OCI-M2 (cell line): ENCODE data around the gene FBXL20.

Source experiments
- DNase-seq: peaks from one replicate; lab custom pipeline; 2025; ENCODE audit not compliant: unreplicated experiment; lab: John Stamatoyannopoulos, UW

Gene FBXL20

GRCh38 chr17:39208893-39209292 is 192.5 kb downstream of the FBXL20 start:
- DNase-seq, result no peak

- no peak for DNase-seq
Measured at GRCh38 chr17:39208136-39208535, 193.3 kb downstream of the FBXL20 start.

- DNase-seq, result no peak
Measured at GRCh38 chr17:39205112-39205526, 196.3 kb downstream of the FBXL20 start.

- no peak for DNase-seq
Measured at GRCh38 chr17:39204245-39204644, 197.2 kb downstream of the FBXL20 start.
